Measurements from ENCODE around the gene AMIGO2.
"Not testable (repeated sequence)": the region's sequence is repeated elsewhere in the genome, so short reads cannot be mapped to it uniquely, and the experiment has no call there.

The AMIGO2 gene

DNA sequence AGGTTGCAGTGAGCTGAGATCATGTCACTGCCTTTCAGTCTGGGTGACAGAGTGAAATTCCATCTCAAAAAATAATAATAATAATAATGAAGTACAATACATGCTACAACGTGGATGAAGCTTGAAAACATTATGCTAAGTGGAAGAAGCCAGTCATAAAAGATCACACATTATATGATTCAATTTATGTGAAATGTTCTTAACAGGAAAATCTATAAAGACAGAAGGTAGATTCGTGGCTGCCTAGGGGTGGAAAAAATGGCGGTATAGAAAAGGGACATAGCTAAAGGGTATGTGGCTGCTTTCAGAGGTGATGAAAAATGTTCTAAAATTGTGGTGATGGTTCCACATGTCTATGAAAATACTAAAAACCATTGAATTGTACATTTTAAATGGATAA, 41.0 kb upstream of the AMIGO2 start:
- Histone ChIP-seq H3K36me3 (replicated peaks) (no peaks in the 10 kb centered on the region), H3K27me3 (replicated peaks) (no peaks in the 10 kb centered on the region), H3K27ac (no peak overlapping the region), H3K4me3 (ENCODE audit: low read depth, low read length) (no peak overlapping the region)
- TF ChIP-seq, protein P1, sequence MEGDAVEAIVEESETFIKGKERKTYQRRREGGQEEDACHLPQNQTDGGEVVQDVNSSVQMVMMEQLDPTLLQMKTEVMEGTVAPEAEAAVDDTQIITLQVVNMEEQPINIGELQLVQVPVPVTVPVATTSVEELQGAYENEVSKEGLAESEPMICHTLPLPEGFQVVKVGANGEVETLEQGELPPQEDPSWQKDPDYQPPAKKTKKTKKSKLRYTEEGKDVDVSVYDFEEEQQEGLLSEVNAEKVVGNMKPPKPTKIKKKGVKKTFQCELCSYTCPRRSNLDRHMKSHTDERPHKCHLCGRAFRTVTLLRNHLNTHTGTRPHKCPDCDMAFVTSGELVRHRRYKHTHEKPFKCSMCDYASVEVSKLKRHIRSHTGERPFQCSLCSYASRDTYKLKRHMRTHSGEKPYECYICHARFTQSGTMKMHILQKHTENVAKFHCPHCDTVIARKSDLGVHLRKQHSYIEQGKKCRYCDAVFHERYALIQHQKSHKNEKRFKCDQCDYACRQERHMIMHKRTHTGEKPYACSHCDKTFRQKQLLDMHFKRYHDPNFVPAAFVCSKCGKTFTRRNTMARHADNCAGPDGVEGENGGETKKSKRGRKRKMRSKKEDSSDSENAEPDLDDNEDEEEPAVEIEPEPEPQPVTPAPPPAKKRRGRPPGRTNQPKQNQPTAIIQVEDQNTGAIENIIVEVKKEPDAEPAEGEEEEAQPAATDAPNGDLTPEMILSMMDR (IDR thresholded peaks at IDR 0.05; ENCODE audit: low read depth, low read length, missing control alignments): no peak
- in situ Hi-C loops (cut with HindIII; ENCODE audit: low pct_ligation_motif_present, low sequenced_read_pairs): no loop called here
- no peak for DNase-seq

DNA sequence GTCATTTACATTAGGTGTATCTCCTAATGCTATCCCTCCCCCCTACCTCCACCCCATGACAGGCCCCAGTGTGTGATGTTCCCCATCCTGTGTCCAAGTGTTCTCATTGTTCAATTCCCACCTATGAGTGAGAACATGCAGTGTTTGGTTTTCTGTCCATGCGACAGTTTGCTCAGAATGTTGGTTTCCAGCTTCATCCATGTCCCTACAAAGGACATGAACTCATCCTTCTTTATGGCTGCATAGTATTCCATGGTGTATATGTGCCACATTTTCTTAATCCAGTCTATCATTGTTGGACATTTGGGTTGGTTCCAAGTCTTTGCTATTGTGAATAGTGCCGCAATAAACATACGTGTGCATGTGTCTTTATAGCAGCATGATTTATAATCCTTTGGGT, 37.5 kb upstream of the AMIGO2 start:
- H3K4me3 ChIP-seq (ENCODE audit: low read depth, low read length); H3K36me3 ChIP-seq (replicated peaks); in situ Hi-C loops (cut with HindIII; ENCODE audit: low pct_ligation_motif_present, low sequenced_read_pairs); DNase-seq; H3K27ac ChIP-seq; H3K27me3 ChIP-seq (replicated peaks): not testable (repeated sequence)

DNA sequence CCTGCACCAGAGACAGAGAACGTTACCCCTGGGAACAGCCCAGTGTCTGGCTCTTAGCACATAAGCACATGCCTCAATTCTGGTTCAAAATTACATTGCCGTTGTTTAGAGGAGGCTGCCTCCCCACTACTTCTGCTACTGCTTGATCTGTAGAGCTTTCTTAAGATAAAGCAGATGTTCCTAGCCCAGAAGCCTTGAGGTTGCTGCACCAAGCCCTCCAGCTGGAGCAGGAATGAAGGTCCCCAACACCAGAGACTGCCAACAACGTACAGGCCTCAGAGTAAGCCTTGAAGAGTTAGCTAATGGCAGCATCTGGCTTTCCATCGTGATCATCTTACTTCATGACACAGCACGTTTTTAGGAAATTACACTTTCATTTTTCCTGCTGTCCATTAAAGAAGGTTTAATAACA, 34.7 kb upstream of the AMIGO2 start:
- in situ Hi-C loops (cut with HindIII; ENCODE audit: low pct_ligation_motif_present, low sequenced_read_pairs): no loop called here
- no peaks in the 10 kb centered on the region for H3K27me3 ChIP-seq (replicated peaks)
- no peak overlapping the region for H3K27ac ChIP-seq
- H3K36me3 ChIP-seq (replicated peaks): no peaks in the 10 kb centered on the region
- H3K4me3 ChIP-seq (ENCODE audit: low read depth, low read length): no peak overlapping the region
- TF ChIP-seq, protein P1 (IDR thresholded peaks at IDR 0.05; ENCODE audit: low read depth, low read length, missing control alignments): no peak
- no peak for DNase-seq

DNA sequence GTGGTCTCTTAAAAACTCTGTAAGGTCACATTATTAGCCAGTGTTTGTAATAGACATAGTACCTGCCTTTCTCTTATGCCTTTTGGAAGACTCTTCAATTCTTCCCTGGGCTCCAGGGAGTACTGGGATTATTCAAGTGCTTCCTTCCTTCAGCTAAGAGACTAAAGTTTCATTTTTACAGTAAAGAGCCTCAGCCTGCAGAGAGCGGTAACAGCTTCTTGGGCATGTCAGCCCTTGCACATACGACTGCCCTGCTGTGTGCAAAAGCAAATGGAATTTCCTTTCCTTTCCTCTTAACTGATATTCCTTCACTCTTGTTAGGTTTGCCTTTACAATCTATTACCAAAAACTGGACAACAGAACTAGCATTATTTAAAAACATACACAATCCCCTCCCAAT, 32.9 kb upstream of the AMIGO2 start:
- Histone ChIP-seq H3K27me3 (replicated peaks) (no peaks in the 10 kb centered on the region), H3K36me3 (replicated peaks) (no peaks in the 10 kb centered on the region), H3K27ac (no peak overlapping the region), H3K4me3 (ENCODE audit: low read depth, low read length) (no peak overlapping the region)
- in situ Hi-C loops (cut with HindIII; ENCODE audit: low pct_ligation_motif_present, low sequenced_read_pairs): no loop called here
- TF ChIP-seq, protein P1 (IDR thresholded peaks at IDR 0.05; ENCODE audit: low read depth, low read length, missing control alignments): no peak
- DNase-seq: no peak

DNA sequence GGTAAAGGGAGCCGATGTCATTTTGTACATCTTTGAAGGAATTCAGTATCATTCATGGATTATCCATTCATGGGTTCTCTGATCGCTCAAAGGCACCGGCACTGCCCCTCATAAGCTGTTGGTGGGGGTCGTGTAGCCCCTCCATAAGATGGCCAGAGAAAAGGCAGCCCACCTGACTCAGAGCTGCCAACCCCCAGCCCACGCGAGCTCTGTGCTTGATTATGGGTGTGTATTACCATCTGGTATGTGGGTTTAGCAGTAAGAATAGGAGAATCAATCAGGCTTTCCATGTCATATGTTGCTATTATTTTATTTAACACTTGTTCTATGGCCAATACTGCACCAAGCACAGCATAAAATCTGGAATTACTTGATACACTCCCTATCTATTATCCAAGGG, 32.1 kb upstream of the AMIGO2 start:
- Histone ChIP-seq H3K27ac (no peak overlapping the region), H3K4me3 (ENCODE audit: low read depth, low read length) (no peak overlapping the region), H3K36me3 (replicated peaks) (no peaks in the 10 kb centered on the region), H3K27me3 (replicated peaks) (no peaks in the 10 kb centered on the region)
- no peak for DNase-seq
- in situ Hi-C loops (cut with HindIII; ENCODE audit: low pct_ligation_motif_present, low sequenced_read_pairs): no loop called here
- TF ChIP-seq, protein P1 (IDR thresholded peaks at IDR 0.05; ENCODE audit: low read depth, low read length, missing control alignments): no peak

DNA sequence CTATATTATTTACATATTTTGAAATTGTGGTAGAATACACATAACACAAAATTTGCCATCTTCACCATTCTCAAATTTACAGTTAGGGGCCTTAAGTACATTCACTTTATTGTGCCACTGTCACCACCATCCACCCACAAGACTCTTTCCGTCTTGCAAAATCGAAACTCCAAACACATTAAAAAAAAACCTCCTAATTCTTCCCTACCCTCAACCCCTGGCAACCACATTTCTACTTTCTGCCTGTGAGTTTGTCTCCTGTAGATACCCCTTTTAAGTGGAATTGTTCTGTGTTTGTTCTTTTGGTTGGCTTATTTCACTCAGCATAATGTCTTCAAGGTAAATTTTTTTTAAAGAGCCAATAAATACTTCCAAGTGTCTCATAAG, 31.6 kb upstream of the AMIGO2 start:
- TF ChIP-seq, protein P1 (IDR thresholded peaks at IDR 0.05; ENCODE audit: low read depth, low read length, missing control alignments): no peak
- Histone ChIP-seq H3K27me3 (replicated peaks) (no peaks in the 10 kb centered on the region), H3K4me3 (ENCODE audit: low read depth, low read length) (no peak overlapping the region), H3K27ac (no peak overlapping the region), H3K36me3 (replicated peaks) (no peaks in the 10 kb centered on the region)
- in situ Hi-C loops (cut with HindIII; ENCODE audit: low pct_ligation_motif_present, low sequenced_read_pairs): no loop called here
- DNase-seq: no peak
